Endothelial cell (in vitro differentiated cells): ENCODE results near the gene KATNAL1. TPM values are rescaled to one million over a fixed set of nuclear protein-coding genes. Genes with fewer than 3 reads are reported as not detected.
"Not testable (repeated sequence)": the region's sequence is repeated elsewhere in the genome, so short reads cannot be mapped to it uniquely, and the experiment has no call there.

Source experiments
- DNase-seq: peaks from one replicate; pipeline ENCODE4 v3.0.0; 2021; ENCODE audit warnings: low spot score
- H3K27ac Mint-ChIP-seq: one replicate; pipeline ENCODE4 v1.8.0; 2021; ENCODE audit warnings: mixed read lengths, inconsistent platforms; ENCODE audit not compliant: unreplicated experiment
- H3K27me3 Mint-ChIP-seq: one replicate; pipeline ENCODE4 v1.8.0; 2021; ENCODE audit warnings: mild to moderate bottlenecking, moderate library complexity, mixed read lengths, inconsistent platforms; ENCODE audit not compliant: unreplicated experiment
- H3K36me3 Mint-ChIP-seq: one replicate; pipeline ENCODE4 v1.8.0; 2021; ENCODE audit warnings: mild to moderate bottlenecking, low read depth, mixed read lengths, inconsistent platforms; ENCODE audit not compliant: unreplicated experiment
- H3K4me1 Mint-ChIP-seq: one replicate; pipeline ENCODE4 v1.8.0; 2021; ENCODE audit warnings: mild to moderate bottlenecking, mixed read lengths, inconsistent platforms; ENCODE audit not compliant: unreplicated experiment
- H3K4me3 Mint-ChIP-seq: one replicate; pipeline ENCODE4 v1.8.0; 2021; ENCODE audit warnings: mild to moderate bottlenecking, mixed read lengths, inconsistent platforms; ENCODE audit not compliant: unreplicated experiment
- H3K9me3 Mint-ChIP-seq: one replicate; pipeline ENCODE4 v1.8.0; 2021; ENCODE audit warnings: mixed read lengths, inconsistent platforms; ENCODE audit not compliant: unreplicated experiment
- total RNA-seq: library from RNA; stranded (reverse); fragmentation: NEBNext Ultra II Directional; extraction: Animal tissue kit (Norgen Biotek cat#: 25700); gene quantifications from one replicate; pipeline ENCODE4 v1.2.1, GENCODE V29; 2021; ENCODE audit not compliant: unreplicated experiment
- TF ChIP-seq, protein P1 (sequence below): fragments of 200-600 bp; sonication (generic); IDR thresholded peaks from one replicate; pipeline ENCODE4 v1.5.0; 2021; ENCODE audit warnings: antibody characterized with exemption; ENCODE audit not compliant: unreplicated experiment

The KATNAL1 gene
- total RNA-seq, 1 donor from 2014 or later, result 18.3 TPM

GRCh38 chr13:30181888-30182651 is 125.3 kb downstream of the KATNAL1 start:
- DNase-seq, result no peak
- Mint-ChIP-seq H3K9me3 (no peaks in the 10 kb centered on the region), H3K4me1 (no peaks in the 10 kb centered on the region), H3K36me3 (no peaks in the 10 kb centered on the region), H3K27ac (no peak overlapping the region), H3K27me3 (no peaks in the 10 kb centered on the region), H3K4me3 (no peak overlapping the region)
- TF ChIP-seq, protein P1, sequence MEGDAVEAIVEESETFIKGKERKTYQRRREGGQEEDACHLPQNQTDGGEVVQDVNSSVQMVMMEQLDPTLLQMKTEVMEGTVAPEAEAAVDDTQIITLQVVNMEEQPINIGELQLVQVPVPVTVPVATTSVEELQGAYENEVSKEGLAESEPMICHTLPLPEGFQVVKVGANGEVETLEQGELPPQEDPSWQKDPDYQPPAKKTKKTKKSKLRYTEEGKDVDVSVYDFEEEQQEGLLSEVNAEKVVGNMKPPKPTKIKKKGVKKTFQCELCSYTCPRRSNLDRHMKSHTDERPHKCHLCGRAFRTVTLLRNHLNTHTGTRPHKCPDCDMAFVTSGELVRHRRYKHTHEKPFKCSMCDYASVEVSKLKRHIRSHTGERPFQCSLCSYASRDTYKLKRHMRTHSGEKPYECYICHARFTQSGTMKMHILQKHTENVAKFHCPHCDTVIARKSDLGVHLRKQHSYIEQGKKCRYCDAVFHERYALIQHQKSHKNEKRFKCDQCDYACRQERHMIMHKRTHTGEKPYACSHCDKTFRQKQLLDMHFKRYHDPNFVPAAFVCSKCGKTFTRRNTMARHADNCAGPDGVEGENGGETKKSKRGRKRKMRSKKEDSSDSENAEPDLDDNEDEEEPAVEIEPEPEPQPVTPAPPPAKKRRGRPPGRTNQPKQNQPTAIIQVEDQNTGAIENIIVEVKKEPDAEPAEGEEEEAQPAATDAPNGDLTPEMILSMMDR, result no peak

- no peak for DNase-seq
- TF ChIP-seq, protein P1, result no peak
Measured at GRCh38 chr13:30179597-30180276, 127.6 kb downstream of the KATNAL1 start.

GRCh38 chr13:30178976-30179375 is 128.4 kb downstream of the KATNAL1 start:
- H3K36me3 Mint-ChIP-seq, result no peaks in the 10 kb centered on the region
- no peaks in the 10 kb centered on the region for H3K9me3 Mint-ChIP-seq
- no peaks in the 10 kb centered on the region for H3K4me1 Mint-ChIP-seq

More at GRCh38 chr13:30179597-30180276, 127.6 kb downstream of the KATNAL1 start:
- Mint-ChIP-seq H3K27ac (no peak overlapping the region), H3K4me1 (no peaks in the 10 kb centered on the region), H3K27me3 (no peaks in the 10 kb centered on the region), H3K36me3 (no peaks in the 10 kb centered on the region), H3K4me3 (no peak overlapping the region), H3K9me3 (no peaks in the 10 kb centered on the region)

GRCh38 chr13:30175166-30175565 is 132.2 kb downstream of the KATNAL1 start:
- TF ChIP-seq, protein P1, result no peak
- DNase-seq, result no peak
- Mint-ChIP-seq H3K27ac (no peak overlapping the region), H3K4me1 (no peaks in the 10 kb centered on the region), H3K36me3 (no peaks in the 10 kb centered on the region), H3K9me3 (no peaks in the 10 kb centered on the region), H3K27me3 (no peaks in the 10 kb centered on the region), H3K4me3 (no peak overlapping the region)

More at GRCh38 chr13:30178976-30179375, 128.4 kb downstream of the KATNAL1 start:
- Mint-ChIP-seq H3K4me3 (no peak overlapping the region), H3K27ac (no peak overlapping the region), H3K27me3 (no peaks in the 10 kb centered on the region)
- TF ChIP-seq, protein P1, result no peak
- DNase-seq, result no peak

DNA sequence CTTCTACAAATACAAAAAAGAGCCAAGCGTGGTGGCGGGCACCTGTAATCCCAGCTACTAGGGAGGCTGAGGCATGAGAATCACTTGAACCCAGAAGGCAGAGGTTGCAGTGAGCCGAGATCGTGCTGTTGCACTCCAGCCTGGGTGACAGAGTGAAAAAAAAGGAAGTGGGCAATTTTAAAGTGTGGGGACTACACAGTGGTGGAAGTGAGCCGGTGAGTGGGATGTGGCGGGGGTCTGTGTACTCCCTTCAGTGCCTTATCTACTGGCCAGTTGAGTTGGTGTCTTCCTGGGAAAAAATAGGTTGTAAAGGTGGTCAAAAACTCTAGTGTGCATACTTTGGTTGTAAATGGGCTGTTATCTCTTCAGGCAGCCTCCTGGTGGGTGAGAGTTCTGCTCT is 133.1 kb downstream of the KATNAL1 start:
- not testable (repeated sequence) for H3K36me3 Mint-ChIP-seq, H3K4me1 Mint-ChIP-seq, H3K27ac Mint-ChIP-seq, H3K27me3 Mint-ChIP-seq, H3K4me3 Mint-ChIP-seq, H3K9me3 Mint-ChIP-seq, DNase-seq
